ENCODE data around the gene ANKRD55. TPM values are rescaled to one million over a fixed set of nuclear protein-coding genes. Genes with fewer than 3 reads are reported as not detected.

The ANKRD55 gene
- total and polyA plus RNA-seq, 2 of the 8 experiments (the other 6 are each of a cell fraction or from before 2014, with no cell fraction given) = not detected

- no peak overlapping the region for H2BK15ac ChIP-seq (ENCODE audit: low read length)
- no peaks in the 10 kb centered on the region for H3K79me1 ChIP-seq (ENCODE audit: low read depth, low read length)
- H2BK5ac ChIP-seq (ENCODE audit: low read depth, low read length) = no peak overlapping the region
- FAIRE-seq = no peak
- H3K36me3 ChIP-seq (ENCODE audit: control insufficient read depth in 2 of 4, insufficient read depth in 4 of 4, low read length in 3 of 4) = no peaks in the 10 kb centered on the region
- H3K79me2 ChIP-seq (ENCODE audit: control insufficient read depth in 1 of 2, insufficient read depth in 2 of 2, low read length in 2 of 2) = no peaks in the 10 kb centered on the region
- no peak overlapping the region for H3K23ac ChIP-seq (ENCODE audit: insufficient read length)
- no peak overlapping the region for H3K14ac ChIP-seq (ENCODE audit: insufficient read length)
- H4K5ac ChIP-seq (ENCODE audit: insufficient read length, low read depth, low read length) = no peak overlapping the region
- no peak overlapping the region for H2BK20ac ChIP-seq (ENCODE audit: low read length)
- H3K18ac ChIP-seq (ENCODE audit: extremely low read depth, low read length) = no peak overlapping the region
- no peak overlapping the region for H4K8ac ChIP-seq (ENCODE audit: extremely low read depth, insufficient read depth, low read length)
- H2BK12ac ChIP-seq (ENCODE audit: low read depth, low read length) = no peak overlapping the region
- no peak overlapping the region for H3K9ac ChIP-seq (replicated peaks in 1 of 4; ENCODE audit: extremely low read depth in 1 of 4, low read depth in 3 of 4, low read length in 3 of 4)
- H2AFZ ChIP-seq (ENCODE audit: low read length) = no peak overlapping the region
- H2BK120ac ChIP-seq (replicated peaks; ENCODE audit: low read depth, low read length) = no peak overlapping the region
- no peak overlapping the region for H3K4me3 ChIP-seq (ENCODE audit: extremely low read depth in 1 of 4, insufficient read depth in 2 of 4, low read depth in 3 of 4, low read length in 4 of 4)
- DNase-seq (ENCODE audit: low read depth in 1 of 2, low spot score in 2 of 2) = no peak
- H3K27ac ChIP-seq (ENCODE audit: low read depth, low read length) = no peak overlapping the region
- H3K4me1 ChIP-seq (replicated peaks in 1 of 4; ENCODE audit: control insufficient read depth in 3 of 4, insufficient read depth in 4 of 4, low read length in 3 of 4) = peaks cover 0 to 8% (median 0%) of the 10 kb centered on the region in 4 experiments; a peak in 2 of 7 replicates
- CTCF ChIA-PET (ENCODE audit: partially characterized antibody) = interaction anchor here (0.7 to 2.3 kb wide), 4 partner anchors 13 to 575 kb away, joined by 3 to 9 read pairs (median 4); no protein-coding TSS in a partner anchor
- no peaks in the 10 kb centered on the region for H3K27me3 ChIP-seq (replicated peaks in 1 of 4; ENCODE audit: control insufficient read depth in 3 of 4, extremely low read depth in 1 of 4, insufficient read depth in 3 of 4, low read length in 3 of 4)
- H2AK5ac ChIP-seq (ENCODE audit: low read depth, low read length) = no peak overlapping the region
- no peaks in the 10 kb centered on the region for H4K20me1 ChIP-seq (replicated peaks in 1 of 2; ENCODE audit: control insufficient read depth in 1 of 2, insufficient read depth in 2 of 2, low read length in 2 of 2)
- no peak overlapping the region for H3K4ac ChIP-seq (replicated peaks; ENCODE audit: insufficient read length, low read depth, low read length)
- POLR2A ChIA-PET (ENCODE audit: partially characterized antibody) = no interaction called here
- 0 out of 4 replicates have a peak, but pooled peaks cover 0 to 2% of the 10 kb centered on the region in 2 experiments for H3K9me3 ChIP-seq (ENCODE audit: insufficient read depth in 2 of 2, low read depth in 1 of 2, low read length in 1 of 2)
- no peak overlapping the region for H4K91ac ChIP-seq (replicated peaks; ENCODE audit: insufficient read length, low read length)
- no peaks in the 10 kb centered on the region for H3K23me2 ChIP-seq (ENCODE audit: low read depth, low read length)
- 92% methylated on average over 2 of the region's 2 CpGs; no CpG with 5 or more reads in 1 of the 2 experiments for WGBS, 2 experiments (ENCODE audit: extremely low coverage in 1 of 2, insufficient coverage in 1 of 2, insufficient read length in 1 of 2, insufficient replicate concordance in 2 of 2, low coverage in 1 of 2, low lambda C conversion rate in 2 of 2, missing lambda C conversion rate in 1 of 2)
- H3K4me2 ChIP-seq (ENCODE audit: insufficient read depth in 1 of 2, low read depth in 2 of 2, low read length in 2 of 2) = no peak overlapping the region
- H3K56ac ChIP-seq (replicated peaks; ENCODE audit: insufficient read length, low read depth, low read length) = no peak overlapping the region
- TF ChIP-seq POU5F1 (IDR thresholded peaks at IDR 0.05; ENCODE audit: low read depth, low read length) = no peak
- TF ChIP-seq KDM5A (IDR thresholded peaks at IDR 0.05; ENCODE audit: low read length) = no peak
- TF ChIP-seq POLR2A (IDR thresholded peaks at IDR 0.05; ENCODE audit: control extremely low read depth in 1 of 2, low read depth in 2 of 2, low read length in 2 of 2) = no peak
- TF ChIP-seq SRF (IDR thresholded peaks at IDR 0.05; ENCODE audit: low read depth, low read length) = no peak
- TF ChIP-seq RNF2 (IDR thresholded peaks at IDR 0.05; ENCODE audit: borderline replicate concordance, low read depth, low read length, missing control alignments, poor library complexity, severe bottlenecking) = no peak
- no peak for TF ChIP-seq GABPA (IDR thresholded peaks at IDR 0.05; ENCODE audit: borderline replicate concordance, insufficient read depth, low read length)
- TF ChIP-seq CTCF (IDR thresholded peaks at IDR 0.05; ENCODE audit: control extremely low read depth in 1 of 3, insufficient read depth in 1 of 3, low read depth in 1 of 3, low read length in 3 of 3) = no peak
- TF ChIP-seq TCF12 (IDR thresholded peaks at IDR 0.05; ENCODE audit: low read depth, low read length) = no peak
- no peak for TF ChIP-seq E2F6 (IDR thresholded peaks at IDR 0.05)
- TF ChIP-seq NANOG (IDR thresholded peaks at IDR 0.05; ENCODE audit: insufficient read depth, low read depth, low read length, poor library complexity, severe bottlenecking) = no peak
- no peak for TF ChIP-seq ZNF274 (IDR thresholded peaks at IDR 0.05; ENCODE audit: borderline replicate concordance, extremely low read depth, low read length)
These were observed 44.4 kb upstream of the ANKRD55 start for GRCh38 chr5:56277573-56277972.
